ELF-1 (cell line): ENCODE results near the gene NBAS.

ENCODE experiments used
- DNase-seq: peaks from one replicate; pipeline ENCODE4 v3.0.0-alpha.2; 2016; ENCODE audit warnings: low read depth, low spot score

NBAS gene

GRCh38 chr2:15136639-15137038 lies 424.5 kb downstream of the NBAS start:
- DNase-seq, result no peak

GRCh38 chr2:15134957-15135356 lies 426.2 kb downstream of the NBAS start:
- no peak for DNase-seq

- DNase-seq, result no peak
Observed at GRCh38 chr2:15133461-15133860, 427.7 kb downstream of the NBAS start.

GRCh38 chr2:15128846-15129245 lies 432.3 kb downstream of the NBAS start:
- DNase-seq, result no peak

- DNase-seq, result no peak
Observed at GRCh38 chr2:15127876-15128275, 433.3 kb downstream of the NBAS start.

GRCh38 chr2:15127301-15127700 lies 433.8 kb downstream of the NBAS start:
- DNase-seq, result no peak

GRCh38 chr2:15126373-15126772 lies 434.8 kb downstream of the NBAS start:
- DNase-seq, result no peak

GRCh38 chr2:15122915-15123314 lies 438.2 kb downstream of the NBAS start:
- peak; percentile 37 for DNase-seq

GRCh38 chr2:15120631-15121030 lies 440.5 kb downstream of the NBAS start:
- no peak for DNase-seq

- no peak for DNase-seq
Observed at GRCh38 chr2:15119722-15120175, 441.4 kb downstream of the NBAS start.

- DNase-seq, result no peak
Observed at GRCh38 chr2:15117409-15118050, 443.6 kb downstream of the NBAS start.
